ENCODE data around the gene ABLIM1. TPM values are rescaled to one million over a fixed set of nuclear protein-coding genes. Genes with fewer than 3 reads are reported as not detected.
A peak's percentile ranks its signal among the peaks of the same experiment; 100 is the strongest.

The ABLIM1 gene
- total and polyA plus RNA-seq, 4 donors: 72.1 to 103 (median 95.7) TPM

GRCh38 chr10:114538181-114538906 is 119.7 kb downstream of the ABLIM1 start:
- WGBS (ENCODE audit: insufficient coverage): 51% methylated on average over 8 of the region's 13 CpGs
- no peaks in the 10 kb centered on the region for H3K27me3 ChIP-seq (ENCODE audit: control insufficient read depth, insufficient read depth, low read length)

GRCh38 chr10:114537736-114538135 is 120.3 kb downstream of the ABLIM1 start:
- Histone ChIP-seq H3K4me3 (ENCODE audit: low read depth, low read length) (no peak overlapping the region), H3K27ac (ENCODE audit: low read depth, low read length) (no peak overlapping the region), H3K9me3 (ENCODE audit: control insufficient read depth, insufficient read depth, low read length) (no peaks in the 10 kb centered on the region), H3K4me1 (ENCODE audit: control insufficient read depth, insufficient read depth, low read length) (peaks cover 10% of the 10 kb centered on the region), H3K27me3 (ENCODE audit: control insufficient read depth, insufficient read depth, low read length) (no peaks in the 10 kb centered on the region), H3K36me3 (ENCODE audit: control insufficient read depth, insufficient read depth, low read length) (peaks cover 11% of the 10 kb centered on the region)
- no peak for DNase-seq (ENCODE audit: low read depth in 4 of 6, low spot score in 6 of 6)
- WGBS (ENCODE audit: insufficient coverage): no CpG with 5 or more reads among the region's 1 CpG

More at GRCh38 chr10:114538181-114538906, 119.7 kb downstream of the ABLIM1 start:
- Histone ChIP-seq H3K36me3 (ENCODE audit: control insufficient read depth, insufficient read depth, low read length) (peaks cover 12% of the 10 kb centered on the region), H3K27ac (ENCODE audit: low read depth, low read length) (no peak overlapping the region), H3K4me3 (ENCODE audit: low read depth, low read length) (no peak overlapping the region), H3K4me1 (ENCODE audit: control insufficient read depth, insufficient read depth, low read length) (peaks cover 10% of the 10 kb centered on the region), H3K9me3 (ENCODE audit: control insufficient read depth, insufficient read depth, low read length) (no peaks in the 10 kb centered on the region)
- no peak for DNase-seq (ENCODE audit: low read depth in 4 of 6, low spot score in 6 of 6)

GRCh38 chr10:114534571-114534981 is 123.5 kb downstream of the ABLIM1 start:
- H3K36me3 ChIP-seq (ENCODE audit: control insufficient read depth, insufficient read depth, low read length): peaks cover 12% of the 10 kb centered on the region
- peaks cover 6% of the 10 kb centered on the region for H3K4me1 ChIP-seq (ENCODE audit: control insufficient read depth, insufficient read depth, low read length)
- H3K9me3 ChIP-seq (ENCODE audit: control insufficient read depth, insufficient read depth, low read length): no peaks in the 10 kb centered on the region
- H3K4me3 ChIP-seq (ENCODE audit: low read depth, low read length): no peak overlapping the region
- no peak for DNase-seq (ENCODE audit: low read depth in 4 of 6, low spot score in 6 of 6)
- H3K27me3 ChIP-seq (ENCODE audit: control insufficient read depth, insufficient read depth, low read length): no peaks in the 10 kb centered on the region
- H3K27ac ChIP-seq (ENCODE audit: low read depth, low read length): no peak overlapping the region
- 91% methylated on average over 5 of the region's 6 CpGs for WGBS (ENCODE audit: insufficient coverage)

- Histone ChIP-seq H3K27me3 (ENCODE audit: control insufficient read depth, insufficient read depth, low read length) (no peaks in the 10 kb centered on the region), H3K4me3 (ENCODE audit: low read depth, low read length) (no peak overlapping the region), H3K9me3 (ENCODE audit: control insufficient read depth, insufficient read depth, low read length) (no peaks in the 10 kb centered on the region), H3K36me3 (ENCODE audit: control insufficient read depth, insufficient read depth, low read length) (peaks cover 12% of the 10 kb centered on the region), H3K27ac (ENCODE audit: low read depth, low read length) (no peak overlapping the region), H3K4me1 (ENCODE audit: control insufficient read depth, insufficient read depth, low read length) (peaks cover under 1% of the 10 kb centered on the region)
- WGBS (ENCODE audit: insufficient coverage): 76% methylated on average over 5 of the region's 5 CpGs
- DNase-seq (ENCODE audit: low read depth in 4 of 6, low spot score in 6 of 6): peak in 1 of 6 donors; percentile 47
These were observed 125.8 kb downstream of the ABLIM1 start for GRCh38 chr10:114532226-114532625.

- WGBS (ENCODE audit: insufficient coverage): 4% methylated on average over 14 of the region's 24 CpGs
These were observed 131.4 kb downstream of the ABLIM1 start for GRCh38 chr10:114526504-114527238.

GRCh38 chr10:114526126-114526503 is 132.0 kb downstream of the ABLIM1 start:
- Histone ChIP-seq H3K27me3 (ENCODE audit: control insufficient read depth, insufficient read depth, low read length) (no peaks in the 10 kb centered on the region), H3K36me3 (ENCODE audit: control insufficient read depth, insufficient read depth, low read length) (no peaks in the 10 kb centered on the region), H3K4me1 (ENCODE audit: control insufficient read depth, insufficient read depth, low read length) (peaks cover 17% of the 10 kb centered on the region), H3K27ac (ENCODE audit: low read depth, low read length) (peak overlapping the region; percentile 81), H3K4me3 (ENCODE audit: low read depth, low read length) (peak overlapping the region; percentile 56), H3K9me3 (ENCODE audit: control insufficient read depth, insufficient read depth, low read length) (no peaks in the 10 kb centered on the region)
- 26% methylated on average over 2 of the region's 5 CpGs for WGBS (ENCODE audit: insufficient coverage)
- no peak for DNase-seq (ENCODE audit: low read depth in 4 of 6, low spot score in 6 of 6)

More at GRCh38 chr10:114526504-114527238, 131.4 kb downstream of the ABLIM1 start:
- peak in 4 of 6 donors; percentile 45 to 95 (median 72) for DNase-seq (ENCODE audit: low read depth in 4 of 6, low spot score in 6 of 6)
- Histone ChIP-seq H3K36me3 (ENCODE audit: control insufficient read depth, insufficient read depth, low read length) (no peaks in the 10 kb centered on the region), H3K27ac (ENCODE audit: low read depth, low read length) (peak overlapping the region; percentile 81), H3K4me3 (ENCODE audit: low read depth, low read length) (peak overlapping the region; percentile 56), H3K9me3 (ENCODE audit: control insufficient read depth, insufficient read depth, low read length) (no peaks in the 10 kb centered on the region), H3K4me1 (ENCODE audit: control insufficient read depth, insufficient read depth, low read length) (peaks cover 17% of the 10 kb centered on the region), H3K27me3 (ENCODE audit: control insufficient read depth, insufficient read depth, low read length) (no peaks in the 10 kb centered on the region)

GRCh38 chr10:114525368-114525949 is 132.6 kb downstream of the ABLIM1 start:
- Histone ChIP-seq H3K9me3 (ENCODE audit: control insufficient read depth, insufficient read depth, low read length) (no peaks in the 10 kb centered on the region), H3K4me1 (ENCODE audit: control insufficient read depth, insufficient read depth, low read length) (peaks cover 17% of the 10 kb centered on the region), H3K27me3 (ENCODE audit: control insufficient read depth, insufficient read depth, low read length) (no peaks in the 10 kb centered on the region), H3K4me3 (ENCODE audit: low read depth, low read length) (peak overlapping the region; percentile 56), H3K27ac (ENCODE audit: low read depth, low read length) (peak overlapping the region; percentile 81), H3K36me3 (ENCODE audit: control insufficient read depth, insufficient read depth, low read length) (no peaks in the 10 kb centered on the region)
- WGBS (ENCODE audit: insufficient coverage): 20% methylated on average over 2 of the region's 8 CpGs
- peak in 2 of 6 donors; percentile 63 for DNase-seq (ENCODE audit: low read depth in 4 of 6, low spot score in 6 of 6)

- no peak for DNase-seq (ENCODE audit: low read depth in 4 of 6, low spot score in 6 of 6)
- Histone ChIP-seq H3K9me3 (ENCODE audit: control insufficient read depth, insufficient read depth, low read length) (no peaks in the 10 kb centered on the region), H3K27me3 (ENCODE audit: control insufficient read depth, insufficient read depth, low read length) (no peaks in the 10 kb centered on the region), H3K4me3 (ENCODE audit: low read depth, low read length) (no peak overlapping the region), H3K27ac (ENCODE audit: low read depth, low read length) (peak overlapping the region; percentile 0), H3K36me3 (ENCODE audit: control insufficient read depth, insufficient read depth, low read length) (no peaks in the 10 kb centered on the region), H3K4me1 (ENCODE audit: control insufficient read depth, insufficient read depth, low read length) (peaks cover 21% of the 10 kb centered on the region)
- 100% methylated on average over 2 of the region's 3 CpGs for WGBS (ENCODE audit: insufficient coverage)
These were observed 134.2 kb downstream of the ABLIM1 start for GRCh38 chr10:114523876-114524275.

GRCh38 chr10:114521255-114521654 is 136.8 kb downstream of the ABLIM1 start:
- Histone ChIP-seq H3K4me1 (ENCODE audit: control insufficient read depth, insufficient read depth, low read length) (peaks cover 22% of the 10 kb centered on the region), H3K4me3 (ENCODE audit: low read depth, low read length) (no peak overlapping the region), H3K9me3 (ENCODE audit: control insufficient read depth, insufficient read depth, low read length) (no peaks in the 10 kb centered on the region), H3K27ac (ENCODE audit: low read depth, low read length) (peak overlapping the region; percentile 42), H3K36me3 (ENCODE audit: control insufficient read depth, insufficient read depth, low read length) (no peaks in the 10 kb centered on the region), H3K27me3 (ENCODE audit: control insufficient read depth, insufficient read depth, low read length) (no peaks in the 10 kb centered on the region)
- no peak for DNase-seq (ENCODE audit: low read depth in 4 of 6, low spot score in 6 of 6)
- WGBS (ENCODE audit: insufficient coverage): no CpG with 5 or more reads among the region's 3 CpGs

Data from spinal cord (tissue), 10 donors.